ENCODE data around the gene GALNTL6. TPM values are rescaled to one million over a fixed set of nuclear protein-coding genes. Genes with fewer than 3 reads are reported as not detected.

GALNTL6 gene
- total RNA-seq, 1 experiment from 2014 or later, result not detected

DNA sequence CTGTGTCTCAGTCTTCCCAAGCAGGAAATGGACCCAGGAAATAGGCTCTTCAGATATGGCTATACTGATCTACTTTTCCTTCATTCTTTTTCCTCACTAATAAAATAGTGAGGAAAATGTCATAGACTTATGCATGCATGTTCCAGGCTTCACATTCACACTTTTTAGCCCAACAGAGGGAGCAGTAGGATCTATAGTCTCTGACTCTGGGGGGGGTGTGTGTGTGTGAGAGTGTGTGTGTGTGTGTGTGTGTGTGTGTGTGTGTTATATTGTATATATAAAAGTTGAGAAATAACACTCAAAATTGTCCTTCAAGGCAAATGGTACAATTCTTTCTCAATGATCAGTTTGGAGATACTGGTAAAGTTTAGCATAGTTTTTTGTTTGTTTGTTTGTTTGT lies 1058.2 kb downstream of the GALNTL6 start:
- Histone ChIP-seq H3K9me3 (ENCODE audit: control insufficient read depth in 1 of 2, insufficient read depth in 1 of 2, low read depth in 1 of 2, low read length in 2 of 2) (no peaks in the 10 kb centered on the region), H3K27ac (ENCODE audit: low read depth, low read length) (no peak overlapping the region), H2AFZ (ENCODE audit: low read depth, low read length, poor library complexity, severe bottlenecking) (no peak overlapping the region), H3K79me2 (ENCODE audit: insufficient read depth, low read length) (no peaks in the 10 kb centered on the region), H3K9ac (ENCODE audit: low read length) (no peak overlapping the region), H3K4me1 (ENCODE audit: control insufficient read depth in 1 of 2, insufficient read depth in 2 of 2, low read length in 2 of 2) (no peaks in the 10 kb centered on the region), H4K20me1 (ENCODE audit: insufficient read depth) (no peaks in the 10 kb centered on the region), H3K27me3 (ENCODE audit: insufficient read depth, low read length) (no peaks in the 10 kb centered on the region), H3K36me3 (ENCODE audit: control insufficient read depth in 1 of 2, insufficient read depth in 2 of 2, low read length in 2 of 2) (no peaks in the 10 kb centered on the region), H3K4me3 (replicated peaks in 1 of 2; ENCODE audit: low read depth in 1 of 2, low read length in 2 of 2) (no peak overlapping the region), H3K4me2 (ENCODE audit: low read length) (no peak overlapping the region), H3K9me2 (ENCODE audit: insufficient read depth) (no peaks in the 10 kb centered on the region)
- DNase-seq (ENCODE audit: low read depth, low spot score), result peak; percentile 13
- RAD21 ChIA-PET (ENCODE audit: low non-redundant PET in 1 of 2, low total read pairs in 2 of 2, uncharacterized antibody in 2 of 2, unreplicated experiment in 2 of 2), result no interaction called here
- CTCF ChIA-PET, result no interaction called here
- intact Hi-C loops (cut with micrococcal nuclease), result no loop called here
- TF ChIP-seq, protein P1, sequence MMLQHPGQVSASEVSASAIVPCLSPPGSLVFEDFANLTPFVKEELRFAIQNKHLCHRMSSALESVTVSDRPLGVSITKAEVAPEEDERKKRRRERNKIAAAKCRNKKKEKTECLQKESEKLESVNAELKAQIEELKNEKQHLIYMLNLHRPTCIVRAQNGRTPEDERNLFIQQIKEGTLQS (IDR thresholded peaks at IDR 0.05), result no peak
- TF ChIP-seq, protein P2, sequence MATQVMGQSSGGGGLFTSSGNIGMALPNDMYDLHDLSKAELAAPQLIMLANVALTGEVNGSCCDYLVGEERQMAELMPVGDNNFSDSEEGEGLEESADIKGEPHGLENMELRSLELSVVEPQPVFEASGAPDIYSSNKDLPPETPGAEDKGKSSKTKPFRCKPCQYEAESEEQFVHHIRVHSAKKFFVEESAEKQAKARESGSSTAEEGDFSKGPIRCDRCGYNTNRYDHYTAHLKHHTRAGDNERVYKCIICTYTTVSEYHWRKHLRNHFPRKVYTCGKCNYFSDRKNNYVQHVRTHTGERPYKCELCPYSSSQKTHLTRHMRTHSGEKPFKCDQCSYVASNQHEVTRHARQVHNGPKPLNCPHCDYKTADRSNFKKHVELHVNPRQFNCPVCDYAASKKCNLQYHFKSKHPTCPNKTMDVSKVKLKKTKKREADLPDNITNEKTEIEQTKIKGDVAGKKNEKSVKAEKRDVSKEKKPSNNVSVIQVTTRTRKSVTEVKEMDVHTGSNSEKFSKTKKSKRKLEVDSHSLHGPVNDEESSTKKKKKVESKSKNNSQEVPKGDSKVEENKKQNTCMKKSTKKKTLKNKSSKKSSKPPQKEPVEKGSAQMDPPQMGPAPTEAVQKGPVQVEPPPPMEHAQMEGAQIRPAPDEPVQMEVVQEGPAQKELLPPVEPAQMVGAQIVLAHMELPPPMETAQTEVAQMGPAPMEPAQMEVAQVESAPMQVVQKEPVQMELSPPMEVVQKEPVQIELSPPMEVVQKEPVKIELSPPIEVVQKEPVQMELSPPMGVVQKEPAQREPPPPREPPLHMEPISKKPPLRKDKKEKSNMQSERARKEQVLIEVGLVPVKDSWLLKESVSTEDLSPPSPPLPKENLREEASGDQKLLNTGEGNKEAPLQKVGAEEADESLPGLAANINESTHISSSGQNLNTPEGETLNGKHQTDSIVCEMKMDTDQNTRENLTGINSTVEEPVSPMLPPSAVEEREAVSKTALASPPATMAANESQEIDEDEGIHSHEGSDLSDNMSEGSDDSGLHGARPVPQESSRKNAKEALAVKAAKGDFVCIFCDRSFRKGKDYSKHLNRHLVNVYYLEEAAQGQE (IDR thresholded peaks at IDR 0.05; ENCODE audit: low read depth), result no peak
- TF ChIP-seq, protein P3, sequence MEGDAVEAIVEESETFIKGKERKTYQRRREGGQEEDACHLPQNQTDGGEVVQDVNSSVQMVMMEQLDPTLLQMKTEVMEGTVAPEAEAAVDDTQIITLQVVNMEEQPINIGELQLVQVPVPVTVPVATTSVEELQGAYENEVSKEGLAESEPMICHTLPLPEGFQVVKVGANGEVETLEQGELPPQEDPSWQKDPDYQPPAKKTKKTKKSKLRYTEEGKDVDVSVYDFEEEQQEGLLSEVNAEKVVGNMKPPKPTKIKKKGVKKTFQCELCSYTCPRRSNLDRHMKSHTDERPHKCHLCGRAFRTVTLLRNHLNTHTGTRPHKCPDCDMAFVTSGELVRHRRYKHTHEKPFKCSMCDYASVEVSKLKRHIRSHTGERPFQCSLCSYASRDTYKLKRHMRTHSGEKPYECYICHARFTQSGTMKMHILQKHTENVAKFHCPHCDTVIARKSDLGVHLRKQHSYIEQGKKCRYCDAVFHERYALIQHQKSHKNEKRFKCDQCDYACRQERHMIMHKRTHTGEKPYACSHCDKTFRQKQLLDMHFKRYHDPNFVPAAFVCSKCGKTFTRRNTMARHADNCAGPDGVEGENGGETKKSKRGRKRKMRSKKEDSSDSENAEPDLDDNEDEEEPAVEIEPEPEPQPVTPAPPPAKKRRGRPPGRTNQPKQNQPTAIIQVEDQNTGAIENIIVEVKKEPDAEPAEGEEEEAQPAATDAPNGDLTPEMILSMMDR (IDR thresholded peaks at IDR 0.05 in 2 of 3, conservative IDR thresholded peaks at IDR 0.05 in 1 of 3; ENCODE audit: borderline replicate concordance in 1 of 3, insufficient read depth in 1 of 3, low read depth in 2 of 3, low read length in 2 of 3), result peak in 2 of 3 experiments; percentile 10 to 20; a peak in 1 of 6 replicates
- TF ChIP-seq TCF7L2 (IDR thresholded peaks at IDR 0.05; ENCODE audit: borderline replicate concordance, extremely low read depth, insufficient read depth, insufficient read length) (no peak), CEBPB (IDR thresholded peaks at IDR 0.05; ENCODE audit: low read depth) (no peak), CBX3 (IDR thresholded peaks at IDR 0.05; ENCODE audit: low read depth) (no peak), RAD21 (IDR thresholded peaks at IDR 0.05; ENCODE audit: low read depth) (peak; percentile 40), YY1 (IDR thresholded peaks at IDR 0.05; ENCODE audit: extremely low read depth, insufficient replicate concordance, low read depth, low read length) (no peak), ELF1 (IDR thresholded peaks at IDR 0.05; ENCODE audit: borderline replicate concordance, low read depth) (no peak), POLR2A (IDR thresholded peaks at IDR 0.05; ENCODE audit: borderline replicate concordance, extremely low read depth, insufficient read depth, insufficient read length) (no peak), SIN3A (IDR thresholded peaks at IDR 0.05; ENCODE audit: low read depth) (no peak), EGR1 (IDR thresholded peaks at IDR 0.05; ENCODE audit: low read depth) (no peak), ZNF274 (IDR thresholded peaks at IDR 0.05; ENCODE audit: low read depth, low read length) (no peak)
- BruUV-seq (replicated peaks), result no TSS peak
- no peak; the same call in 1 of the 2 replicates for ATAC-seq
- POLR2A ChIA-PET, result no interaction called here
